Measurements from ENCODE around the gene TOM1L1.

The TOM1L1 gene

GRCh38 chr17:54861471-54861983 lies 39.1 kb upstream of the TOM1L1 start:
- no peak for TF ChIP-seq EZH2phosphoT487 (conservative IDR thresholded peaks at IDR 0.05; ENCODE audit: low read length)
- no peak for TF ChIP-seq CTCF (IDR thresholded peaks at IDR 0.05; ENCODE audit: insufficient read depth, low read length, poor library complexity, severe bottlenecking)
- H3K9ac ChIP-seq (ENCODE audit: low read length): no peak overlapping the region
- no peaks in the 10 kb centered on the region for H3K79me2 ChIP-seq (ENCODE audit: insufficient read depth, low read length)
- H3K4me2 ChIP-seq (ENCODE audit: low read depth, low read length, poor library complexity, severe bottlenecking): no peak overlapping the region
- H4K20me1 ChIP-seq (ENCODE audit: low read depth, low read length): no peaks in the 10 kb centered on the region
- H3K4me3 ChIP-seq (ENCODE audit: insufficient read depth, low read length, poor library complexity, severe bottlenecking): no peak overlapping the region
- H3K9me3 ChIP-seq (ENCODE audit: insufficient read depth, low read length): no peaks in the 10 kb centered on the region
- H3K36me3 ChIP-seq (ENCODE audit: low read length): no peaks in the 10 kb centered on the region
- H3K27ac ChIP-seq (ENCODE audit: low read depth, low read length): no peak overlapping the region
- no peaks in the 10 kb centered on the region for H3K27me3 ChIP-seq (ENCODE audit: low read length)
- no peaks in the 10 kb centered on the region for H3F3A ChIP-seq (ENCODE audit: insufficient read depth)
- no peaks in the 10 kb centered on the region for H3K9me2 ChIP-seq (replicated peaks; ENCODE audit: insufficient read depth, low read length)
- H2AFZ ChIP-seq (ENCODE audit: low read depth, low read length, severe bottlenecking): no peak overlapping the region

DNA sequence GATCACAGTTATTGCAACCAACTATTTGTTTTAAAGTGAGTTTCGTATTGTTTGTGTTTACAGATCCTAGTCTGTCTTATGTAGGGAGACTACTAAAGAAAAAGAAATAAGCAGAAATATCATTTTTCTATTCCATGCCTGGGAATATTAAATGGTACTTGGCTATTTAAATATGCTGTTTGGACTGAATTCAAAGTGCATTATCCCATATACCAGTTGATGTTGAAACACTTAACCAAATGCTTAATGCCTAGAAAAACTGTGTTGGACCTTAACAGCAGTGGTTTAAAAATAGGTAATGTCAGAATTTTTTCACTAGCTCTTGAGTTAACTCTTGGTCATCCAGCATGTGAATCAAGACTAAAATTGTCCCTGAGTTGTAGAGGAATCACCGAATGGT lies 37.5 kb upstream of the TOM1L1 start:
- H3K4me2 ChIP-seq (ENCODE audit: low read depth, low read length, poor library complexity, severe bottlenecking): no peak overlapping the region
- no peaks in the 10 kb centered on the region for H3K36me3 ChIP-seq (ENCODE audit: low read length)
- H3K9me2 ChIP-seq (replicated peaks; ENCODE audit: insufficient read depth, low read length): no peaks in the 10 kb centered on the region
- H3K27me3 ChIP-seq (ENCODE audit: low read length): no peaks in the 10 kb centered on the region
- no peaks in the 10 kb centered on the region for H3F3A ChIP-seq (ENCODE audit: insufficient read depth)
- no peak for TF ChIP-seq CTCF (IDR thresholded peaks at IDR 0.05; ENCODE audit: insufficient read depth, low read length, poor library complexity, severe bottlenecking)
- H3K79me2 ChIP-seq (ENCODE audit: insufficient read depth, low read length): no peaks in the 10 kb centered on the region
- H4K20me1 ChIP-seq (ENCODE audit: low read depth, low read length): no peaks in the 10 kb centered on the region
- no peak overlapping the region for H3K27ac ChIP-seq (ENCODE audit: low read depth, low read length)
- no peaks in the 10 kb centered on the region for H3K9me3 ChIP-seq (ENCODE audit: insufficient read depth, low read length)
- no peak overlapping the region for H3K4me3 ChIP-seq (ENCODE audit: insufficient read depth, low read length, poor library complexity, severe bottlenecking)
- H3K9ac ChIP-seq (ENCODE audit: low read length): no peak overlapping the region
- H2AFZ ChIP-seq (ENCODE audit: low read depth, low read length, severe bottlenecking): no peak overlapping the region

GRCh38 chr17:54864070-54864469 lies 36.6 kb upstream of the TOM1L1 start:
- no peaks in the 10 kb centered on the region for H3K79me2 ChIP-seq (ENCODE audit: insufficient read depth, low read length)
- H3K27ac ChIP-seq (ENCODE audit: low read depth, low read length): no peak overlapping the region
- H3K9me2 ChIP-seq (replicated peaks; ENCODE audit: insufficient read depth, low read length): no peaks in the 10 kb centered on the region
- no peak overlapping the region for H2AFZ ChIP-seq (ENCODE audit: low read depth, low read length, severe bottlenecking)
- H3F3A ChIP-seq (ENCODE audit: insufficient read depth): no peaks in the 10 kb centered on the region
- TF ChIP-seq CTCF (IDR thresholded peaks at IDR 0.05; ENCODE audit: insufficient read depth, low read length, poor library complexity, severe bottlenecking): no peak
- TF ChIP-seq EZH2phosphoT487 (conservative IDR thresholded peaks at IDR 0.05; ENCODE audit: low read length): no peak
- H3K27me3 ChIP-seq (ENCODE audit: low read length): no peaks in the 10 kb centered on the region
- H3K36me3 ChIP-seq (ENCODE audit: low read length): no peaks in the 10 kb centered on the region
- no peak overlapping the region for H3K4me3 ChIP-seq (ENCODE audit: insufficient read depth, low read length, poor library complexity, severe bottlenecking)
- no peaks in the 10 kb centered on the region for H3K9me3 ChIP-seq (ENCODE audit: insufficient read depth, low read length)
- H3K9ac ChIP-seq (ENCODE audit: low read length): no peak overlapping the region
- H4K20me1 ChIP-seq (ENCODE audit: low read depth, low read length): no peaks in the 10 kb centered on the region
- no peak overlapping the region for H3K4me2 ChIP-seq (ENCODE audit: low read depth, low read length, poor library complexity, severe bottlenecking)
